Stimulated activated naive CD8-positive, alpha-beta T cell treated with anti-CD3 and anti-CD28 coated beads, Interleukin-15, Interleukin-2, amounts not matched to agents 100 ng/mL and 50 ng/mL, for 24 hours (primary cell): ENCODE measurements around the gene EIF4B.
A peak's percentile ranks its signal among the peaks of the same experiment; 100 is the strongest.
"Not testable (repeated sequence)": the region's sequence is repeated elsewhere in the genome, so short reads cannot be mapped to it uniquely, and the experiment has no call there.

Experiments
- H3K27ac Mint-ChIP-seq: one replicate; pipeline ENCODE4 v1.8.0; 2021; ENCODE audit warnings: mild to moderate bottlenecking, mixed read lengths
- H3K27me3 Mint-ChIP-seq: one replicate; pipeline ENCODE4 v1.8.0; 2021; ENCODE audit warnings: mixed read lengths
- H3K36me3 Mint-ChIP-seq: one replicate; pipeline ENCODE4 v1.8.0; 2021; ENCODE audit warnings: low read depth, mixed read lengths
- H3K4me1 Mint-ChIP-seq: one replicate; pipeline ENCODE4 v1.8.0; 2021; ENCODE audit warnings: low read depth, mixed read lengths
- H3K4me3 Mint-ChIP-seq: one replicate; pipeline ENCODE4 v1.8.0; 2021; ENCODE audit warnings: mild to moderate bottlenecking, mixed read lengths
- H3K9me3 Mint-ChIP-seq: one replicate; pipeline ENCODE4 v1.8.0; 2021; ENCODE audit warnings: mixed read lengths

EIF4B gene

GRCh38 chr12:52980650-52981423 lies 25.4 kb upstream of the EIF4B start:
- Mint-ChIP-seq H3K4me1 (no peaks in the 10 kb centered on the region), H3K27ac (no peak overlapping the region), H3K27me3 (peaks cover 18% of the 10 kb centered on the region), H3K9me3 (no peaks in the 10 kb centered on the region), H3K36me3 (no peaks in the 10 kb centered on the region), H3K4me3 (no peak overlapping the region)

- Mint-ChIP-seq H3K4me3 (no peak overlapping the region), H3K36me3 (no peaks in the 10 kb centered on the region), H3K27me3 (peaks cover 7% of the 10 kb centered on the region), H3K4me1 (no peaks in the 10 kb centered on the region), H3K27ac (no peak overlapping the region), H3K9me3 (no peaks in the 10 kb centered on the region)
These were observed 22.1 kb upstream of the EIF4B start for GRCh38 chr12:52984136-52984535.

- no peak overlapping the region for H3K27ac Mint-ChIP-seq
- no peaks in the 10 kb centered on the region for H3K4me1 Mint-ChIP-seq
- H3K27me3 Mint-ChIP-seq = no peaks in the 10 kb centered on the region
- H3K36me3 Mint-ChIP-seq = no peaks in the 10 kb centered on the region
- no peaks in the 10 kb centered on the region for H3K9me3 Mint-ChIP-seq
- no peak overlapping the region for H3K4me3 Mint-ChIP-seq
These were observed 17.4 kb upstream of the EIF4B start for GRCh38 chr12:52988898-52989297.

GRCh38 chr12:52990206-52990605 lies 16.1 kb upstream of the EIF4B start:
- Mint-ChIP-seq H3K9me3 (no peaks in the 10 kb centered on the region), H3K27ac (no peak overlapping the region), H3K36me3 (no peaks in the 10 kb centered on the region), H3K27me3 (no peaks in the 10 kb centered on the region), H3K4me1 (no peaks in the 10 kb centered on the region), H3K4me3 (no peak overlapping the region)

GRCh38 chr12:52992240-52992639 lies 14.0 kb upstream of the EIF4B start:
- not testable (repeated sequence) for H3K27me3 Mint-ChIP-seq, H3K4me3 Mint-ChIP-seq, H3K27ac Mint-ChIP-seq, H3K4me1 Mint-ChIP-seq, H3K9me3 Mint-ChIP-seq, H3K36me3 Mint-ChIP-seq

GRCh38 chr12:52992699-52993557 lies 13.3 kb upstream of the EIF4B start:
- H3K4me3 Mint-ChIP-seq = no peak overlapping the region
- H3K36me3 Mint-ChIP-seq = no peaks in the 10 kb centered on the region
- no peaks in the 10 kb centered on the region for H3K4me1 Mint-ChIP-seq
- no peaks in the 10 kb centered on the region for H3K9me3 Mint-ChIP-seq
- no peak overlapping the region for H3K27ac Mint-ChIP-seq
- H3K27me3 Mint-ChIP-seq = no peaks in the 10 kb centered on the region

GRCh38 chr12:52993558-52993869 lies 12.7 kb upstream of the EIF4B start:
- Mint-ChIP-seq H3K9me3 (no peaks in the 10 kb centered on the region), H3K27ac (no peak overlapping the region), H3K4me3 (no peak overlapping the region), H3K4me1 (no peaks in the 10 kb centered on the region), H3K27me3 (no peaks in the 10 kb centered on the region), H3K36me3 (no peaks in the 10 kb centered on the region)

GRCh38 chr12:53004178-53004577 lies 2.1 kb upstream of the EIF4B start:
- no peak overlapping the region for H3K27ac Mint-ChIP-seq
- H3K4me3 Mint-ChIP-seq = no peak overlapping the region
- peaks cover 10% of the 10 kb centered on the region for H3K27me3 Mint-ChIP-seq
- H3K9me3 Mint-ChIP-seq = no peaks in the 10 kb centered on the region
- peaks cover 28% of the 10 kb centered on the region for H3K36me3 Mint-ChIP-seq
- H3K4me1 Mint-ChIP-seq = peaks cover 43% of the 10 kb centered on the region

GRCh38 chr12:53004582-53004981 lies 1.7 kb upstream of the EIF4B start:
- Mint-ChIP-seq H3K9me3 (no peaks in the 10 kb centered on the region), H3K4me3 (peak overlapping the region; percentile 91), H3K36me3 (peaks cover 32% of the 10 kb centered on the region), H3K4me1 (peaks cover 47% of the 10 kb centered on the region), H3K27me3 (peaks cover 8% of the 10 kb centered on the region), H3K27ac (no peak overlapping the region)

GRCh38 chr12:53005215-53005985 lies 856 bp upstream of the EIF4B start:
- H3K9me3 Mint-ChIP-seq = no peaks in the 10 kb centered on the region
- H3K36me3 Mint-ChIP-seq = peaks cover 40% of the 10 kb centered on the region
- H3K27ac Mint-ChIP-seq = peak overlapping the region; percentile 95
- peaks cover 55% of the 10 kb centered on the region for H3K4me1 Mint-ChIP-seq
- peaks cover 3% of the 10 kb centered on the region for H3K27me3 Mint-ChIP-seq
- H3K4me3 Mint-ChIP-seq = peak overlapping the region; percentile 91

- H3K27ac Mint-ChIP-seq = peak overlapping the region; percentile 95
- no peaks in the 10 kb centered on the region for H3K9me3 Mint-ChIP-seq
- no peaks in the 10 kb centered on the region for H3K27me3 Mint-ChIP-seq
- peaks cover 55% of the 10 kb centered on the region for H3K36me3 Mint-ChIP-seq
- H3K4me1 Mint-ChIP-seq = peaks cover 69% of the 10 kb centered on the region
- peak overlapping the region; percentile 91 for H3K4me3 Mint-ChIP-seq
These were observed 604 bp downstream of the EIF4B start for GRCh38 chr12:53006810-53007309.

- H3K4me1 Mint-ChIP-seq = peaks cover 73% of the 10 kb centered on the region
- H3K4me3 Mint-ChIP-seq = peak overlapping the region; percentile 91
- H3K9me3 Mint-ChIP-seq = no peaks in the 10 kb centered on the region
- no peaks in the 10 kb centered on the region for H3K27me3 Mint-ChIP-seq
- H3K36me3 Mint-ChIP-seq = peaks cover 58% of the 10 kb centered on the region
- peak overlapping the region; percentile 95 for H3K27ac Mint-ChIP-seq
These were observed 1.1 kb downstream of the EIF4B start for GRCh38 chr12:53007343-53007742.

GRCh38 chr12:53008760-53009159 lies 2.5 kb downstream of the EIF4B start:
- not testable (repeated sequence) for H3K9me3 Mint-ChIP-seq, H3K27me3 Mint-ChIP-seq
- peaks cover 84% of the 10 kb centered on the region for H3K4me1 Mint-ChIP-seq
- H3K4me3 Mint-ChIP-seq = peak overlapping the region; percentile 91
- H3K27ac Mint-ChIP-seq = peak overlapping the region; percentile 95
- H3K36me3 Mint-ChIP-seq = peaks cover 70% of the 10 kb centered on the region

GRCh38 chr12:53010955-53011354 lies 4.7 kb downstream of the EIF4B start:
- peak overlapping the region; percentile 91 for H3K4me3 Mint-ChIP-seq
- no peaks in the 10 kb centered on the region for H3K27me3 Mint-ChIP-seq
- H3K27ac Mint-ChIP-seq = peak overlapping the region; percentile 57
- H3K9me3 Mint-ChIP-seq = no peaks in the 10 kb centered on the region
- peaks cover 84% of the 10 kb centered on the region for H3K4me1 Mint-ChIP-seq
- peaks cover 87% of the 10 kb centered on the region for H3K36me3 Mint-ChIP-seq

- no peaks in the 10 kb centered on the region for H3K27me3 Mint-ChIP-seq
- H3K4me1 Mint-ChIP-seq = peaks cover 80% of the 10 kb centered on the region
- H3K9me3 Mint-ChIP-seq = no peaks in the 10 kb centered on the region
- H3K4me3 Mint-ChIP-seq = peak overlapping the region; percentile 91
- H3K27ac Mint-ChIP-seq = peak overlapping the region; percentile 84
- H3K36me3 Mint-ChIP-seq = peaks cover 90% of the 10 kb centered on the region
These were observed 5.6 kb downstream of the EIF4B start for GRCh38 chr12:53011889-53012288.
